ENCODE results near the gene MYDGF.
"Not testable (repeated sequence)": the region's sequence is repeated elsewhere in the genome, so short reads cannot be mapped to it uniquely, and the experiment has no call there.

DNA sequence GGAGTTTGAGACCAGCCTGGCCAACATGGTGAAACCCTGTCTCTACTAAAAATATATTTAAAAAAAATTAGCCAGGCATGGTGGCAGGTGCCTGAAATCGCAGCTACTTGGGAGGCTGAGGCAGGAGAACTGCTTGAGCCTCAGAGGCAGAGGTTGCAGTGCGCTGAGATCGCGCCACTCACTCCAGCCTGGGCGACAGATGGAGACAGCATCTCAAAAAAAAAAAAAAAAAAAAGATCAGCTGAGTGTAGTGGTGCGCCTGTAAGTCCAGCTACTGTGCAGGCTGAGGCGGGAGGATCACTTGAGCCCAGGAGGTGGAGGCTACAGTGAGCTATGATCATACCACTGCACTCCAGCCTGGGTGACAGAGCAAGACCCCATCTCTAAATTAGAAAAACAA is 9.9 kb upstream of the MYDGF start:
- TF ChIP-seq, protein P1, sequence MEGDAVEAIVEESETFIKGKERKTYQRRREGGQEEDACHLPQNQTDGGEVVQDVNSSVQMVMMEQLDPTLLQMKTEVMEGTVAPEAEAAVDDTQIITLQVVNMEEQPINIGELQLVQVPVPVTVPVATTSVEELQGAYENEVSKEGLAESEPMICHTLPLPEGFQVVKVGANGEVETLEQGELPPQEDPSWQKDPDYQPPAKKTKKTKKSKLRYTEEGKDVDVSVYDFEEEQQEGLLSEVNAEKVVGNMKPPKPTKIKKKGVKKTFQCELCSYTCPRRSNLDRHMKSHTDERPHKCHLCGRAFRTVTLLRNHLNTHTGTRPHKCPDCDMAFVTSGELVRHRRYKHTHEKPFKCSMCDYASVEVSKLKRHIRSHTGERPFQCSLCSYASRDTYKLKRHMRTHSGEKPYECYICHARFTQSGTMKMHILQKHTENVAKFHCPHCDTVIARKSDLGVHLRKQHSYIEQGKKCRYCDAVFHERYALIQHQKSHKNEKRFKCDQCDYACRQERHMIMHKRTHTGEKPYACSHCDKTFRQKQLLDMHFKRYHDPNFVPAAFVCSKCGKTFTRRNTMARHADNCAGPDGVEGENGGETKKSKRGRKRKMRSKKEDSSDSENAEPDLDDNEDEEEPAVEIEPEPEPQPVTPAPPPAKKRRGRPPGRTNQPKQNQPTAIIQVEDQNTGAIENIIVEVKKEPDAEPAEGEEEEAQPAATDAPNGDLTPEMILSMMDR (IDR thresholded peaks at IDR 0.05), result not testable (repeated sequence)
- TF ChIP-seq ZFX (IDR thresholded peaks at IDR 0.05; ENCODE audit: borderline replicate concordance), result not testable (repeated sequence)

Data from 22Rv1 (cell line).